H9 (cell line): Measurements from ENCODE around the gene TCF4. TPM values are rescaled to one million over a fixed set of nuclear protein-coding genes. Genes with fewer than 3 reads are reported as not detected.

Experiments used
- DNase-seq: peaks from one replicate; pipeline ENCODE4 v3.0.0-alpha.2; 2017
- H2AFZ ChIP-seq: one replicate; pipeline ENCODE4 v1.6.1; 2013; ENCODE audit warnings: mild to moderate bottlenecking, low read length, control low read depth, moderate library complexity
- H2AK5ac ChIP-seq: 2 replicates; pipeline ENCODE4 v1.6.1; 2013; ENCODE audit warnings: low read length, control low read depth, mixed read lengths; ENCODE audit not compliant: insufficient read length
- H2BK120ac ChIP-seq: one replicate; pipeline ENCODE4 v1.6.1; 2013; ENCODE audit warnings: low read depth, mild to moderate bottlenecking, low read length, control low read depth, inconsistent platforms; ENCODE audit not compliant: poor library complexity, severe bottlenecking
- H2BK12ac ChIP-seq: 2 replicates; pipeline ENCODE4 v1.6.1; 2013; ENCODE audit warnings: low read length, control low read depth, mixed read lengths, low read depth; ENCODE audit not compliant: insufficient read length
- H2BK15ac ChIP-seq: 2 replicates; pipeline ENCODE4 v1.6.1; 2013; ENCODE audit warnings: low read depth, low read length, control low read depth
- H2BK20ac ChIP-seq: one replicate; pipeline ENCODE4 v1.6.1; 2013; ENCODE audit warnings: low read depth, mild to moderate bottlenecking, low read length, control low read depth, inconsistent platforms; ENCODE audit not compliant: poor library complexity, severe bottlenecking
- H2BK5ac ChIP-seq: 2 replicates; pipeline ENCODE4 v1.6.1; 2013; ENCODE audit warnings: low read length, control low read depth, mixed read lengths; ENCODE audit not compliant: insufficient read length
- H3K14ac ChIP-seq: 2 replicates; pipeline ENCODE4 v1.6.1; 2013; ENCODE audit warnings: low read length, control low read depth; ENCODE audit not compliant: insufficient read depth
- H3K18ac ChIP-seq: 2 replicates; pipeline ENCODE4 v1.6.1; 2013; ENCODE audit warnings: low read depth, mild to moderate bottlenecking, mixed read lengths, low read length, control low read depth; ENCODE audit not compliant: insufficient read length
- H3K23ac ChIP-seq: 2 replicates; pipeline ENCODE4 v1.6.1; 2013; ENCODE audit warnings: low read length, control low read depth, mixed read lengths, low read depth; ENCODE audit not compliant: insufficient read length
- H3K23me2 ChIP-seq: 2 replicates; pipeline ENCODE4 v1.6.1; 2013; ENCODE audit warnings: low read depth, mild to moderate bottlenecking, mixed read lengths, low read length, control low read depth; ENCODE audit not compliant: insufficient read length, poor library complexity, severe bottlenecking
- H3K27ac ChIP-seq: 2 replicates; pipeline ENCODE4 v1.5.1; 2013; ENCODE audit warnings: low read length, control low read depth, mixed read lengths, low read depth; ENCODE audit not compliant: insufficient read length
- H3K27me3 ChIP-seq: 2 replicates; pipeline ENCODE4 v1.6.1; 2013; ENCODE audit warnings: low read length, control low read depth, inconsistent platforms; ENCODE audit not compliant: insufficient read depth
- H3K4ac ChIP-seq: 2 replicates; pipeline ENCODE4 v1.6.1; 2013; ENCODE audit warnings: low read depth, mild to moderate bottlenecking, control low read depth, inconsistent platforms, low read length, moderate library complexity
- H3K4me1 ChIP-seq: 2 replicates; pipeline ENCODE4 v1.6.1; 2013; ENCODE audit warnings: low read length, control low read depth, inconsistent platforms; ENCODE audit not compliant: insufficient read depth
- H3K4me2 ChIP-seq: 2 replicates; pipeline ENCODE4 v1.6.1; 2013; ENCODE audit warnings: low read length, control low read depth, mixed read lengths; ENCODE audit not compliant: insufficient read length, insufficient read depth
- H3K56ac ChIP-seq: 2 replicates; pipeline ENCODE4 v1.6.1; 2013; ENCODE audit warnings: low read depth, mild to moderate bottlenecking, mixed read lengths, low read length, control low read depth; ENCODE audit not compliant: insufficient read length
- H3K79me1 ChIP-seq: 2 replicates; pipeline ENCODE4 v1.6.1; 2013; ENCODE audit warnings: low read depth, mild to moderate bottlenecking, moderate library complexity, low read length, control low read depth, inconsistent platforms; ENCODE audit not compliant: insufficient read depth, poor library complexity, severe bottlenecking
- H3K79me2 ChIP-seq: 2 replicates; pipeline ENCODE4 v1.6.1; 2013; ENCODE audit warnings: low read length, control low read depth, inconsistent platforms; ENCODE audit not compliant: insufficient read depth
- H3K9ac ChIP-seq: 2 replicates; pipeline ENCODE4 v1.6.1; 2013; ENCODE audit warnings: low read length, control low read depth, mixed read lengths; ENCODE audit not compliant: insufficient read length; ENCODE audit errors: extremely low read depth
- H3K9me3 ChIP-seq: one replicate; pipeline ENCODE4 v1.6.1; 2013; ENCODE audit warnings: low read depth, low read length, inconsistent platforms; ENCODE audit not compliant: control insufficient read depth
- H3T11ph ChIP-seq: one replicate; pipeline ENCODE4 v1.6.1; 2013; ENCODE audit warnings: mild to moderate bottlenecking, low read length, control low read depth, inconsistent platforms
- H4K20me1 ChIP-seq: one replicate; pipeline ENCODE4 v1.6.1; 2013; ENCODE audit not compliant: control insufficient read depth, insufficient read length, insufficient read depth
- H4K5ac ChIP-seq: 2 replicates; pipeline ENCODE4 v1.6.1; 2013; ENCODE audit warnings: low read depth, mild to moderate bottlenecking, mixed read lengths, low read length, control low read depth; ENCODE audit not compliant: insufficient read length
- H4K8ac ChIP-seq: replicated peaks from 2 replicates; pipeline ENCODE4 v1.6.1; 2013; ENCODE audit warnings: low read length, control low read depth, mixed read lengths, low read depth; ENCODE audit not compliant: insufficient read length
- H4K91ac ChIP-seq: 2 replicates; pipeline ENCODE4 v1.6.1; 2013; ENCODE audit warnings: low read depth, mild to moderate bottlenecking, moderate library complexity, mixed read lengths, low read length, control low read depth; ENCODE audit not compliant: insufficient read length
- H3K27ac Mint-ChIP-seq, 3 experiments: 2 replicates in 2 of 3; 3 replicates in 1 of 3; pipeline ENCODE4 v1.8.0; 2020 to 2021; ENCODE audit warnings: mixed read lengths in 3 of 3, mild to moderate bottlenecking in 1 of 3, moderate library complexity in 1 of 3
- H3K27me3 Mint-ChIP-seq: 2 replicates; pipeline ENCODE4 v1.8.0; 2021; ENCODE audit warnings: low read depth, mild to moderate bottlenecking, moderate library complexity, mixed read lengths
- H3K36me3 Mint-ChIP-seq, 3 experiments: 2 replicates in 2 of 3; 3 replicates in 1 of 3; pipeline ENCODE4 v1.8.0; 2020 to 2021; ENCODE audit warnings: low read depth in 3 of 3, mixed read lengths in 3 of 3; ENCODE audit not compliant: insufficient read depth in 1 of 3
- H3K4me1 Mint-ChIP-seq, 2 experiments: 2 replicates each; pipeline ENCODE4 v1.8.0; 2020; ENCODE audit warnings: mixed read lengths in 2 of 2
- H3K4me3 Mint-ChIP-seq, 2 experiments: 2 replicates in 1 of 2; 3 replicates in 1 of 2; pipeline ENCODE4 v1.8.0; 2020 to 2021; ENCODE audit warnings: mild to moderate bottlenecking in 2 of 2, mixed read lengths in 2 of 2, moderate library complexity in 1 of 2
- H3K9me3 Mint-ChIP-seq, 2 experiments: 2 replicates in 1 of 2; 3 replicates in 1 of 2; pipeline ENCODE4 v1.8.0; 2020; ENCODE audit warnings: mild to moderate bottlenecking in 2 of 2, mixed read lengths in 2 of 2, moderate library complexity in 1 of 2
- whole genome bisulfite sequencing: extraction: QIAGEN DNeasy Blood & Tissue Kit; methylation state at CpG from one replicate; pipeline ENCODE4 v1.1.7; 2013; ENCODE audit warnings: missing lambda C conversion rate, low lambda C conversion rate, mixed read lengths; ENCODE audit not compliant: insufficient read length; ENCODE audit errors: extremely low coverage; 5-methylcytosine and 5-hydroxymethylcytosine counted together
- total RNA-seq: library from RNA; stranded (reverse); gene quantifications from 2 replicates; pipeline ENCODE4 v1.2.1, GENCODE V29; 2021
- TF ChIP-seq, protein P1 (sequence below): fragments of 200-600 bp; sonication (generic); conservative IDR thresholded peaks from 3 replicates; pipeline ENCODE4 v1.8.0; 2021; ENCODE audit warnings: antibody characterized with exemption, mild to moderate bottlenecking

The TCF4 gene
- total RNA-seq, 1 experiment from 2014 or later, result 99.4 TPM

DNA sequence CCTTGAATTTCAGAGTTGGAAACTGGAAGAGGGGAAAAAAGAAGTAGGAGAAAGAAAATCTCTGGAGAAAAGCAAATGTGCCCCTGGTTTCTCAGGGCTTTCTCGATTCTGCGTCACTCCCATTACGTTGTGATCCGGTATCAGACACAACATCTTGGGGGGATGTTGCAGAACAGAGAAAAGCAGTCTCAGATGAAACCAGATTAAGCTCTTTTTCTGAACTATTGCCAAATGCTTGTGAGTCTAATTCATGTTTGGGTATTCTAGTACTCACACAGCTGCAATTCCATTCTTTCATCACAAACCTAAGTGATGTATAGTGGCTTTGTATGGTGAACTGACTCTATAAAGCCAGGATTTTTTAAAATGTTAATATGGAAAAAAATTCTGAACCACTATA lies 233.2 kb downstream of the TCF4 start:
- no peak overlapping the region for H3K4me3 Mint-ChIP-seq
- H3K4me2 ChIP-seq, result no peak overlapping the region
- no peaks in the 10 kb centered on the region for H3K9me3 Mint-ChIP-seq
- H2BK120ac ChIP-seq, result no peak overlapping the region
- no peaks in the 10 kb centered on the region for H3K23me2 ChIP-seq
- no peaks in the 10 kb centered on the region for H3K9me3 ChIP-seq
- no peaks in the 10 kb centered on the region for H4K20me1 ChIP-seq
- no peak overlapping the region for H2BK15ac ChIP-seq
- H2BK5ac ChIP-seq, result no peak overlapping the region
- no peak overlapping the region for H3K14ac ChIP-seq
- H3K23ac ChIP-seq, result no peak overlapping the region
- no peaks in the 10 kb centered on the region for H3K36me3 Mint-ChIP-seq
- H2BK12ac ChIP-seq, result no peak overlapping the region
- H2AK5ac ChIP-seq, result no peak overlapping the region
- no peak overlapping the region for H4K5ac ChIP-seq
- 0 out of 2 replicates have a peak, but pooled peaks cover 2% of the 10 kb centered on the region for H3K79me2 ChIP-seq
- no peak overlapping the region for H3K27ac ChIP-seq
- WGBS, result no CpG with 5 or more reads among the region's 4 CpGs
- peaks cover 3% of the 10 kb centered on the region for H3K79me1 ChIP-seq
- no peak overlapping the region for H2AFZ ChIP-seq
- no peak for DNase-seq
- no peak overlapping the region for H4K91ac ChIP-seq
- H3K27ac Mint-ChIP-seq, result peak overlapping the region in 1 of 3 experiments; percentile 68; a peak in 1 of 7 replicates
- TF ChIP-seq, protein P1, sequence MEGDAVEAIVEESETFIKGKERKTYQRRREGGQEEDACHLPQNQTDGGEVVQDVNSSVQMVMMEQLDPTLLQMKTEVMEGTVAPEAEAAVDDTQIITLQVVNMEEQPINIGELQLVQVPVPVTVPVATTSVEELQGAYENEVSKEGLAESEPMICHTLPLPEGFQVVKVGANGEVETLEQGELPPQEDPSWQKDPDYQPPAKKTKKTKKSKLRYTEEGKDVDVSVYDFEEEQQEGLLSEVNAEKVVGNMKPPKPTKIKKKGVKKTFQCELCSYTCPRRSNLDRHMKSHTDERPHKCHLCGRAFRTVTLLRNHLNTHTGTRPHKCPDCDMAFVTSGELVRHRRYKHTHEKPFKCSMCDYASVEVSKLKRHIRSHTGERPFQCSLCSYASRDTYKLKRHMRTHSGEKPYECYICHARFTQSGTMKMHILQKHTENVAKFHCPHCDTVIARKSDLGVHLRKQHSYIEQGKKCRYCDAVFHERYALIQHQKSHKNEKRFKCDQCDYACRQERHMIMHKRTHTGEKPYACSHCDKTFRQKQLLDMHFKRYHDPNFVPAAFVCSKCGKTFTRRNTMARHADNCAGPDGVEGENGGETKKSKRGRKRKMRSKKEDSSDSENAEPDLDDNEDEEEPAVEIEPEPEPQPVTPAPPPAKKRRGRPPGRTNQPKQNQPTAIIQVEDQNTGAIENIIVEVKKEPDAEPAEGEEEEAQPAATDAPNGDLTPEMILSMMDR, result no peak
- no peak overlapping the region for H4K8ac ChIP-seq
- H3T11ph ChIP-seq, result no peak overlapping the region
- peaks cover 64 to 72% of the 10 kb centered on the region in 2 experiments for H3K4me1 Mint-ChIP-seq
- H3K27me3 Mint-ChIP-seq, result no peaks in the 10 kb centered on the region
- H3K18ac ChIP-seq, result no peak overlapping the region
- no peak overlapping the region for H3K9ac ChIP-seq
- no peak overlapping the region for H2BK20ac ChIP-seq
- no peak overlapping the region for H3K4ac ChIP-seq
- H3K27me3 ChIP-seq, result no peaks in the 10 kb centered on the region; the same call in 1 of the 2 replicates
- H3K56ac ChIP-seq, result no peak overlapping the region
- H3K4me1 ChIP-seq, result peaks cover 6% of the 10 kb centered on the region
